Hepatocyte (in vitro differentiated cells): ENCODE results near the gene TTC6. TPM values are rescaled to one million over a fixed set of nuclear protein-coding genes. Genes with fewer than 3 reads are reported as not detected.

Experiments
- DNase-seq: peaks from one replicate; pipeline ENCODE4 v3.0.0-alpha.2; 2016; ENCODE audit warnings: low spot score
- H2AFZ ChIP-seq: fragments of 200-600 bp; sonication (generic); 2 replicates; pipeline ENCODE4 v1.6.0; 2016; ENCODE audit warnings: antibody characterized with exemption, mild to moderate bottlenecking
- H3K27ac ChIP-seq: fragments of 200-600 bp; sonication (generic); 2 replicates; pipeline ENCODE4 v1.5.1; 2016; ENCODE audit warnings: mild to moderate bottlenecking
- H3K27me3 ChIP-seq: fragments of 200-600 bp; sonication (generic); 2 replicates; pipeline ENCODE4 v1.6.1; 2016
- H3K36me3 ChIP-seq: fragments of 200-600 bp; sonication (generic); replicated peaks from 2 replicates; pipeline ENCODE4 v1.5.1; 2016; ENCODE audit warnings: low read depth; ENCODE audit not compliant: insufficient read depth
- H3K4me1 ChIP-seq: fragments of 200-600 bp; sonication (generic); 2 replicates; pipeline ENCODE4 v1.5.1; 2016; ENCODE audit warnings: mild to moderate bottlenecking, moderate library complexity; ENCODE audit not compliant: insufficient read depth
- H3K4me2 ChIP-seq: fragments of 200-600 bp; sonication (generic); 2 replicates; pipeline ENCODE4 v1.6.0; 2016
- H3K4me3 ChIP-seq: fragments of 200-600 bp; sonication (generic); 2 replicates; pipeline ENCODE4 v1.5.1; 2016; ENCODE audit warnings: mild to moderate bottlenecking
- H3K79me2 ChIP-seq: fragments of 200-600 bp; sonication (generic); 2 replicates; pipeline ENCODE4 v1.6.0; 2017; ENCODE audit warnings: mild to moderate bottlenecking
- H3K9me2 ChIP-seq: fragments of 200-600 bp; sonication (generic); replicated peaks from 2 replicates; pipeline ENCODE4 v1.6.0; 2017; ENCODE audit warnings: mild to moderate bottlenecking; ENCODE audit not compliant: insufficient read depth
- H3K9me3 ChIP-seq: fragments of 200-600 bp; sonication (generic); 2 replicates; pipeline ENCODE4 v1.5.1; 2016; ENCODE audit warnings: low read depth, mild to moderate bottlenecking
- H4K20me1 ChIP-seq: fragments of 200-600 bp; sonication (generic); 2 replicates; pipeline ENCODE4 v1.6.0; 2016; ENCODE audit warnings: mild to moderate bottlenecking; ENCODE audit not compliant: insufficient read depth, poor library complexity, severe bottlenecking
- CTCF ChIP-seq: fragments of 200-600 bp; sonication (generic); IDR thresholded peaks from 2 replicates; pipeline ENCODE4 v1.5.1; 2016; ENCODE audit warnings: antibody characterized with exemption, mild to moderate bottlenecking; ENCODE audit not compliant: poor library complexity
- EZH2 ChIP-seq: fragments of 200-600 bp; sonication (generic); IDR thresholded peaks from 2 replicates; pipeline ENCODE4 v1.6.1; 2016; ENCODE audit warnings: antibody characterized with exemption, mild to moderate bottlenecking, borderline replicate concordance
- EZH2phosphoT487 ChIP-seq: fragments of 200-600 bp; sonication (generic); IDR thresholded peaks from one replicate; pipeline ENCODE4 v1.6.1; 2018; ENCODE audit warnings: antibody characterized with exemption, mild to moderate bottlenecking, low read depth, moderate library complexity; ENCODE audit not compliant: unreplicated experiment, severe bottlenecking
- WGBS: methylation state at CpG from one replicate; pipeline ENCODE4 v1.1.6; 2016; ENCODE audit warnings: low lambda C conversion rate; ENCODE audit errors: missing lambda C conversion rate; 5-methylcytosine and 5-hydroxymethylcytosine counted together
- polyA plus RNA-seq: library from polyadenylated mRNA; unstranded; fragments of >200 nt; fragmentation: Nextera tagmentation; extraction: Ambion mirVana; gene quantifications from 2 replicates; pipeline ENCODE4 v1.2.1, GENCODE V29; 2016
- total RNA-seq: library from RNA; depleted of rRNA; stranded (reverse); fragments of >200 nt; gene quantifications from 2 replicates; pipeline ENCODE4 v1.2.3, GENCODE V29; 2014

The TTC6 gene
- total RNA-seq (20.1 and 20.8 TPM in 2 replicates), polyA plus RNA-seq (6.4 and 8.8 TPM in 2 replicates)

GRCh38 chr14:37594971-37595808 is at the start of gene TTC6, which contains the start of gene FOXA1:
Gene TTC6, plus strand, starts transcription at chr14:37595629. Its CDS starts 26,436 bp downstream, at chr14:37622065.
Gene FOXA1, minus strand, starts transcription at chr14:37595249. Its CDS starts 277 bp downstream, at chr14:37594972.
- H3K9me3 ChIP-seq, result no peaks in the 10 kb centered on the region
- peaks cover 11% of the 10 kb centered on the region for H3K4me1 ChIP-seq
- peak within 1 kb of the TSS; percentile 55 for H3K4me3 ChIP-seq
- H3K36me3 ChIP-seq, result no peaks in the 10 kb centered on the region
- peak within 1 kb of the TSS; percentile 87 for H3K4me2 ChIP-seq
- under 1% methylated on average over 24 of the region's 92 CpGs for WGBS
- H2AFZ ChIP-seq, result peak within 1 kb of the TSS; percentile 18
- H4K20me1 ChIP-seq, result no peaks in the 10 kb centered on the region
- H3K9me2 ChIP-seq, result no peaks in the 10 kb centered on the region
- H3K79me2 ChIP-seq, result peaks cover 61% of the 10 kb centered on the region
- TF ChIP-seq CTCF (no peak), EZH2phosphoT487 (no peak), EZH2 (no peak)
- peaks cover 64% of the 10 kb centered on the region for H3K27me3 ChIP-seq
- H3K27ac ChIP-seq, result peak within 1 kb of the TSS; percentile 95
- DNase-seq, result peak; percentile 80

- DNase-seq, result peak; percentile 41
- Histone ChIP-seq H2AFZ (no peak overlapping the region), H3K36me3 (no peaks in the 10 kb centered on the region), H3K79me2 (no peaks in the 10 kb centered on the region), H3K4me3 (no peak overlapping the region), H4K20me1 (no peaks in the 10 kb centered on the region), H3K27me3 (no peaks in the 10 kb centered on the region), H3K27ac (peak overlapping the region; percentile 79), H3K4me2 (peak overlapping the region; percentile 68), H3K4me1 (peaks cover 13% of the 10 kb centered on the region), H3K9me3 (no peaks in the 10 kb centered on the region), H3K9me2 (no peaks in the 10 kb centered on the region)
- TF ChIP-seq EZH2phosphoT487 (no peak), CTCF (no peak), EZH2 (no peak)
- 24% methylated on average over 6 of the region's 6 CpGs for WGBS
Observed at GRCh38 chr14:37546621-37547447, 48.6 kb upstream of the TTC6 start.

- WGBS, result 45% methylated on average over 5 of the region's 5 CpGs
- no peaks in the 10 kb centered on the region for H3K79me2 ChIP-seq
- no peak for TF ChIP-seq CTCF
- TF ChIP-seq EZH2phosphoT487, result no peak
- no peak for TF ChIP-seq EZH2
- no peak overlapping the region for H3K4me3 ChIP-seq
- H3K9me3 ChIP-seq, result no peaks in the 10 kb centered on the region
- peaks cover 9% of the 10 kb centered on the region for H3K4me1 ChIP-seq
- no peak overlapping the region for H2AFZ ChIP-seq
- H3K4me2 ChIP-seq, result no peak overlapping the region
- H3K36me3 ChIP-seq, result no peaks in the 10 kb centered on the region
- H3K27ac ChIP-seq, result no peak overlapping the region
- no peaks in the 10 kb centered on the region for H4K20me1 ChIP-seq
- H3K27me3 ChIP-seq, result no peaks in the 10 kb centered on the region
- no peak for DNase-seq
- H3K9me2 ChIP-seq, result no peaks in the 10 kb centered on the region
Observed at GRCh38 chr14:37550511-37550910, 44.9 kb upstream of the TTC6 start.
